ENCODE results near the gene C12orf60. TPM values are rescaled to one million over a fixed set of nuclear protein-coding genes. Genes with fewer than 3 reads are reported as not detected.

The C12orf60 gene
- total RNA-seq, 1 experiment from 2014 or later: 3.5 TPM

DNA sequence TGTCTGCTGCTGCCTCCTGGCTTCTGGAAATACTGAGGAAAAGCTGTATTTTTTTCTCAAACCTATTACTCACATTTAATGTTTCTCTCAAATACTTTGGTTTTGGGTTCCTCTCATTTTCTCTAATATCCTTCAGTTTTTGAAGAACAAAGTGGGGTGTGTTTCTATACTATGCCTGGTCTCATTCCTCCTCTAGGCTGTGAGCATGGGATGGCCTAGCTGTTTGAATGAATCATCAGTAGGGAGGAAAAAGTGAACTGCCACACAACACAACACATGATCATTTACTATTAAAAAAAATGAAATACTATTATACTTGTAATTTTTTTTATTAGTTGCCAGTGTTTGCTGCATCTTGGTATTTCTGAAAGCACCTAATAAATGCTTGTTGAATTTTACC lies 21.8 kb downstream of the C12orf60 start:
- H3K4me2 ChIP-seq (ENCODE audit: low read length): no peak overlapping the region
- ChIA-PET RAD21 (ENCODE audit: low non-redundant PET in 1 of 2, low total read pairs in 2 of 2, uncharacterized antibody in 2 of 2, unreplicated experiment in 2 of 2) (no interaction called here), CTCF (no interaction called here), POLR2A (no interaction called here)
- BruUV-seq (replicated peaks): no TSS peak
- ATAC-seq (no peak), DNase-seq (ENCODE audit: low read depth, low spot score) (no peak)
- H2AFZ ChIP-seq (ENCODE audit: low read depth, low read length, poor library complexity, severe bottlenecking): no peak overlapping the region
- no peaks in the 10 kb centered on the region for H4K20me1 ChIP-seq (ENCODE audit: insufficient read depth)
- no peaks in the 10 kb centered on the region for H3K27me3 ChIP-seq (ENCODE audit: insufficient read depth, low read length)
- intact Hi-C loops (cut with micrococcal nuclease): no loop called here
- no peaks in the 10 kb centered on the region for H3K9me2 ChIP-seq (ENCODE audit: insufficient read depth)
- no peaks in the 10 kb centered on the region for H3K4me1 ChIP-seq (ENCODE audit: control insufficient read depth in 1 of 2, insufficient read depth in 2 of 2, low read length in 2 of 2)
- no peak overlapping the region for H3K9ac ChIP-seq (ENCODE audit: low read length)
- no peaks in the 10 kb centered on the region for H3K79me2 ChIP-seq (ENCODE audit: insufficient read depth, low read length)
- no peaks in the 10 kb centered on the region for H3K36me3 ChIP-seq (ENCODE audit: control insufficient read depth in 1 of 2, insufficient read depth in 2 of 2, low read length in 2 of 2)
- no peak overlapping the region for H3K27ac ChIP-seq (ENCODE audit: low read depth, low read length)
- no peak for TF ChIP-seq SRF (IDR thresholded peaks at IDR 0.05; ENCODE audit: low read depth)
- TF ChIP-seq, protein P1, sequence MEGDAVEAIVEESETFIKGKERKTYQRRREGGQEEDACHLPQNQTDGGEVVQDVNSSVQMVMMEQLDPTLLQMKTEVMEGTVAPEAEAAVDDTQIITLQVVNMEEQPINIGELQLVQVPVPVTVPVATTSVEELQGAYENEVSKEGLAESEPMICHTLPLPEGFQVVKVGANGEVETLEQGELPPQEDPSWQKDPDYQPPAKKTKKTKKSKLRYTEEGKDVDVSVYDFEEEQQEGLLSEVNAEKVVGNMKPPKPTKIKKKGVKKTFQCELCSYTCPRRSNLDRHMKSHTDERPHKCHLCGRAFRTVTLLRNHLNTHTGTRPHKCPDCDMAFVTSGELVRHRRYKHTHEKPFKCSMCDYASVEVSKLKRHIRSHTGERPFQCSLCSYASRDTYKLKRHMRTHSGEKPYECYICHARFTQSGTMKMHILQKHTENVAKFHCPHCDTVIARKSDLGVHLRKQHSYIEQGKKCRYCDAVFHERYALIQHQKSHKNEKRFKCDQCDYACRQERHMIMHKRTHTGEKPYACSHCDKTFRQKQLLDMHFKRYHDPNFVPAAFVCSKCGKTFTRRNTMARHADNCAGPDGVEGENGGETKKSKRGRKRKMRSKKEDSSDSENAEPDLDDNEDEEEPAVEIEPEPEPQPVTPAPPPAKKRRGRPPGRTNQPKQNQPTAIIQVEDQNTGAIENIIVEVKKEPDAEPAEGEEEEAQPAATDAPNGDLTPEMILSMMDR (IDR thresholded peaks at IDR 0.05 in 2 of 3, conservative IDR thresholded peaks at IDR 0.05 in 1 of 3; ENCODE audit: borderline replicate concordance in 1 of 3, insufficient read depth in 1 of 3, low read depth in 2 of 3, low read length in 2 of 3): no peak
- no peak for TF ChIP-seq POLR2AphosphoS5 (IDR thresholded peaks at IDR 0.05; ENCODE audit: low read depth, low read length)
- no peak for TF ChIP-seq TCF7L2 (IDR thresholded peaks at IDR 0.05; ENCODE audit: borderline replicate concordance, extremely low read depth, insufficient read depth, insufficient read length)
- TF ChIP-seq SIN3A (IDR thresholded peaks at IDR 0.05; ENCODE audit: low read depth): no peak
- no peak for TF ChIP-seq JUND (IDR thresholded peaks at IDR 0.05)
- TF ChIP-seq SP1 (IDR thresholded peaks at IDR 0.05; ENCODE audit: low read depth): no peak
- no peak for TF ChIP-seq POLR2A (IDR thresholded peaks at IDR 0.05; ENCODE audit: borderline replicate concordance, extremely low read depth, insufficient read depth, insufficient read length)
- TF ChIP-seq, protein P2, sequence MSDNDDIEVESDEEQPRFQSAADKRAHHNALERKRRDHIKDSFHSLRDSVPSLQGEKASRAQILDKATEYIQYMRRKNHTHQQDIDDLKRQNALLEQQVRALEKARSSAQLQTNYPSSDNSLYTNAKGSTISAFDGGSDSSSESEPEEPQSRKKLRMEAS (IDR thresholded peaks at IDR 0.05): no peak
- no peak overlapping the region for H3K4me3 ChIP-seq (replicated peaks in 1 of 2; ENCODE audit: low read depth in 1 of 2, low read length in 2 of 2)
- H3K9me3 ChIP-seq (ENCODE audit: control insufficient read depth in 1 of 2, insufficient read depth in 1 of 2, low read depth in 1 of 2, low read length in 2 of 2): no peaks in the 10 kb centered on the region

DNA sequence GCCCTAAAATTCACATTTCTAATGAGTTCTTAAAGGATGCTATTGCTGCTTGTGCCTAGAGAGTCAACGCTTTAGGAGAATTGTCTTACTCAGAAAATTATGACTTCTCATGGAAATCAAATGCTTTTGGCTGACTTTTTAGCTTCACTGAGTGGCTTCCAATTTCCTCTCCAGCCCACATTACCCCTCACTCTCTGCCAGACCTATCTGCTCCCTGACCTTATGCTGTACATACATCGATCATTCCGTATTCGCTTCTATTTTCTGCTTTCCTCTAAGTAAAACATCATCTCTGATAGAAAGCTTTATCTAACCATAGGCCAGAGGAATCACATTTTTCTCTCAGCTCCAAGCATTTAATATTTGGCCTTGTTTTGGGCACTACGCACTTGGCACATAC lies 23.0 kb downstream of the C12orf60 start:
- no peaks in the 10 kb centered on the region for H3K9me2 ChIP-seq (ENCODE audit: insufficient read depth)
- no peaks in the 10 kb centered on the region for H3K9me3 ChIP-seq (ENCODE audit: control insufficient read depth in 1 of 2, insufficient read depth in 1 of 2, low read depth in 1 of 2, low read length in 2 of 2)
- ChIA-PET POLR2A (no interaction called here), CTCF (no interaction called here), RAD21 (ENCODE audit: low non-redundant PET in 1 of 2, low total read pairs in 2 of 2, uncharacterized antibody in 2 of 2, unreplicated experiment in 2 of 2) (no interaction called here)
- no peaks in the 10 kb centered on the region for H3K4me1 ChIP-seq (ENCODE audit: control insufficient read depth in 1 of 2, insufficient read depth in 2 of 2, low read length in 2 of 2)
- H3K79me2 ChIP-seq (ENCODE audit: insufficient read depth, low read length): no peaks in the 10 kb centered on the region
- intact Hi-C loops (cut with micrococcal nuclease): no loop called here
- no peak overlapping the region for H3K4me3 ChIP-seq (replicated peaks in 1 of 2; ENCODE audit: low read depth in 1 of 2, low read length in 2 of 2)
- BruUV-seq (replicated peaks): no TSS peak
- no peaks in the 10 kb centered on the region for H4K20me1 ChIP-seq (ENCODE audit: insufficient read depth)
- ATAC-seq (no peak), DNase-seq (ENCODE audit: low read depth, low spot score) (no peak)
- H2AFZ ChIP-seq (ENCODE audit: low read depth, low read length, poor library complexity, severe bottlenecking): no peak overlapping the region
- H3K9ac ChIP-seq (ENCODE audit: low read length): no peak overlapping the region
- no peak for TF ChIP-seq TCF7L2 (IDR thresholded peaks at IDR 0.05; ENCODE audit: borderline replicate concordance, extremely low read depth, insufficient read depth, insufficient read length)
- H3K4me2 ChIP-seq (ENCODE audit: low read length): no peak overlapping the region
- no peaks in the 10 kb centered on the region for H3K27me3 ChIP-seq (ENCODE audit: insufficient read depth, low read length)
- no peak overlapping the region for H3K27ac ChIP-seq (ENCODE audit: low read depth, low read length)
- no peaks in the 10 kb centered on the region for H3K36me3 ChIP-seq (ENCODE audit: control insufficient read depth in 1 of 2, insufficient read depth in 2 of 2, low read length in 2 of 2)
